MM.1S (cell line): ENCODE measurements around the gene POC1B.

ENCODE experiments used
- CTCF ChIP-seq: fragments of 300-600 bp; sonication (generic); IDR thresholded peaks from 2 replicates; pipeline ENCODE4 v1.5.1; 2016; ENCODE audit warnings: antibody characterized with exemption, low read length, mixed read lengths
- EZH2 ChIP-seq: fragments of 300-600 bp; sonication (generic); optimal IDR thresholded peaks from 2 replicates; pipeline ENCODE3; 2017; ENCODE audit warnings: low read depth, mild to moderate bottlenecking, antibody characterized with exemption, low read length, mixed read lengths

GRCh38 chr12:89514751-89515150 lies 11.1 kb downstream of the POC1B start:
- TF ChIP-seq CTCF (no peak), EZH2 (no peak)
